ENCODE data around the gene SLC35F3.
"Not testable (repeated sequence)": the region's sequence is repeated elsewhere in the genome, so short reads cannot be mapped to it uniquely, and the experiment has no call there.

Gene SLC35F3

DNA sequence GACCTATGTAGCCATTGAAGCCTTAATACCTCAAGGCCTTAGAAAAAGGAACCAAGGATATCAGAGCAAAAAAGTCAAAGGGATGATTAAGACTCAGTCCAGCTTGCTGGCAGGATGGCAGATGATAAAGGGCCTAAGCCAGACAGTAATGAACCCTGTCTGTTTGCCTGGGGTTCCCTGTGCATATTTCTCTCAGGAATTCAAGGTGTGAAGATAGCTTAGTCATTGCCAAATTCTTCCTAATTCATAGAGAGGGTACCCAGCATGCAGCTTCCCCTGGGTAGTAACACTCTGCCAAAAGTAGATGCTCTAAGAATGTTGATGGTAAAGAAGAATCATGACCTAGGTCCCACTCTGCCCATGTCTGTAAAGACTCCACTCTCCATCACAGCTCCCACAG lies 258.2 kb downstream of the SLC35F3 start:
- no peak for DNase-seq (ENCODE audit: low read depth)
- H3K4me3 ChIP-seq (ENCODE audit: low read depth, low read length): no peak overlapping the region

DNA sequence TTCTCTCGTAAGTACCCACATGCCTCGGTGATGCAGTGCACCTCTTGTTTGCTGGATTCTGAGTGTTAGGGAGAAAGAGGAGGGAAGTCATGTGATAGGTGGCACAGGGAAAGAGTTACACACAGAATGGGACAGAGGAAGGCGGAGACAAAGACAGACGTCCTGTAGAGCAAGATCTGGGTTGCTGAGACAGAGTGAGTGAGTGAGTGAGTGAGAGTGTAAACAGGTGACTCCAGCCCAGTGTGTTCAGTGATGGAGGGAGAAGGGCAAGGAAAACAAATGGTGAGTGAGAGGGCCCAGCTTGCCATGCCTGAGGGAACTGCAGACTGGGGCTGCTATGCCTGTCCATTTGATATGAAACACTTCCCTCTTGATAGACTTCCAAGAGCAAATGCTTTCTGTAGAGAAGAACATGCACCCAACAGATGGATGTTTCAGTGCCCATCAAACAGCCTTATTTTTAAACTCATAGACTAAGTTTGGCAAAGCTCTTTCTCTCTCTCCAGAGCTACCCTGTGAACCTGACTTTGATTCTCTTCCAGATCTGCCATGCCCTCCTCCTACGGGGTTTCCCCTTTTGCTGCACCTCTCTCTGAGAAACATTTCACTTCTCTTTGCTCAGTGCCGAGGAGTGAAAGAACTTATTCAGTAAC lies 258.9 kb downstream of the SLC35F3 start:
- H3K4me3 ChIP-seq (ENCODE audit: low read depth, low read length): no peak overlapping the region
- no peak for DNase-seq (ENCODE audit: low read depth)

DNA sequence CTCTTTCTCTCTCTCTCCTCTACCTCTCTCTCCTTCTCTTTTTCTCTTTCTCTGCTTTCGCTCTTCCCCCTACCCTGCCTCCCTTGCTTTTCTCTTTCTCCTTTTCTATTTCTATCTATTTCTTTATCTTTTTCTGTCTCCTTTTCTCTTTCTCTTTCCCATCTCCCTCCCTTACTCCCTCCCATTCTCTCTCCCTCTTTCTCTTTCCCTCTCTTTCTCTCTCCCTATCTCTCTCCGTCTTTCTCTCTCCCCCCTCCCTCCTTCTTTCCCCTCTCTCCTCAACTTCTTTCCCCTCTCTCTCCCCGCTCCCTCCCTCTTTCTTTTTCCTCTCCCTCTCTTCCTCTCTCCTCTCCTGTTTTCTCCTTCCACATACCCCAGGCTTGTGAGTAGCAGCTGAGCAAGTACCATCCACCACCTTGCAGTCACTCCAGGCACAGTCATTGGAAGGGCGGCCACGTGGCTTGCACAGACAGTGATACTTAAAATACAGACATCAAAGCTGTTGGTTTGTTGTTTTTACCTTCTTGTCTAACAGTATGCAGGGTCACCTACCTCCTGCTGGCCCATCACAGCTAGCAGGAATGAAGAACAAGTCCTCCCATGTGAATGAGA lies 259.7 kb downstream of the SLC35F3 start:
- no peak for DNase-seq (ENCODE audit: low read depth)
- no peak overlapping the region for H3K4me3 ChIP-seq (ENCODE audit: low read depth, low read length)

DNA sequence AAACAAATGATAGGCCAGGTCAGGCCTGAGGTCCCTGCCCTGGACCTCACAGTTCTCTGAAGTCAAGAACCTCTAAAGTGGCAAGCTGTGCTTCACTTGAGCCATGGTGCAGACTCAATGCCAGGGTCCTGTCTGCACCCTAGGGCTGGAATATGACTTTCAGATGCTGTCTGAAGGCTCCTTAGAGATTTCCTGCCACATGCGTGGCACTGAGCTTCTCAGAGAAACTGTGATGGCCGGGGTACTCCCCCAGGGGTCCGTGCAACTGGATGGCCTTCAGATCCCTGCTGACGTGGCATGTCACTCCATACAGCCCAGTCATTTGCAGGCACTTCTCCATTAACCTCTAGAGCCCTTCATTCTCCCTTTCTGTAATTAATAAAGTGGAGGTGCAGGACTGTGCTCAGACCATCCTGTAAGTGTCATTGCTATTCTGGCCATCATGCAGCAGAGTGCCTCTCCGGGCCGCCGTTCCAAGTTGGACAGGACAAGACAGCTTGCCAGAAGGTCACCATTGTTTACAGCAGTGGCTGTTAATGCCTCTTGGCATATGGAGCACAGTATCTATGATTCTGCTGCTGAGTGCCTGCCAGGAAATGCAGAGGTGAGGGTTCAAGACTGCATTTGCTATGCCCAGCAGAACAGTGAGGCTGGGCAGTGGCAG lies 263.7 kb downstream of the SLC35F3 start:
- no peak for DNase-seq (ENCODE audit: low read depth)
- no peak overlapping the region for H3K4me3 ChIP-seq (ENCODE audit: low read depth, low read length)

DNA sequence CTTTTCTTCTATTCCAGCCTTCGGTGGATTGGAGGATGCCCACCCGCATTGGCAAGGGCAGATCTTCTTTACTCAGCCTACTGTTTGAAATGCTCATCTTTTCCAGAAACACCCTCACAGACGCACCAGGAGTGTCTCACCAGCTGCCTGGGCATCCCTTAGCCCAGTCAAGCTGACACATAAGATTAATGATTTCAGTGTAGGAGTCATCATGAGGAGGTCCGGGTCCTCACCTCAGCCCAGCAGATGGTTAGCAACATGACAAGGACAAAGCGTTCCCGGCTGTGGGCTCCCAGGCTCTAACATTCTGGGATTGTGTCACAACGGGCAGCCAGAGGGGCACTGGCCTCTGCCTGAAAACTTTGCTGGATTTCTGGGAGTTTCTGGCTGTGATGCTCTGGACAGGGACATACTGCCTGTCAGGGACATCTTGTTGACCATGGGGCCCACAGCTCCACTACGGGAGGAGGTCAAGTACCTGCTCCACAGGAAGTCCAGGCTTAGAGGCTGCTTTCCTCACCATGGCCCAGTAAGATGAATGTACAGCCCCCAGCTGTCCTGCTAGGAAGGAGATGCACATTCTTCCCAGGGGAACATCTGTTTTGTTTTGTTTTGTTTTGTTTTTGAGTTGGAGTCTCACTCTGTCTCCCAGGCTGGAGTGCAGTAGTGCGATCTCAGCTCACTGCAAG lies 264.8 kb downstream of the SLC35F3 start:
- no peak overlapping the region for H3K4me3 ChIP-seq (ENCODE audit: low read depth, low read length)
- no peak for DNase-seq (ENCODE audit: low read depth)

DNA sequence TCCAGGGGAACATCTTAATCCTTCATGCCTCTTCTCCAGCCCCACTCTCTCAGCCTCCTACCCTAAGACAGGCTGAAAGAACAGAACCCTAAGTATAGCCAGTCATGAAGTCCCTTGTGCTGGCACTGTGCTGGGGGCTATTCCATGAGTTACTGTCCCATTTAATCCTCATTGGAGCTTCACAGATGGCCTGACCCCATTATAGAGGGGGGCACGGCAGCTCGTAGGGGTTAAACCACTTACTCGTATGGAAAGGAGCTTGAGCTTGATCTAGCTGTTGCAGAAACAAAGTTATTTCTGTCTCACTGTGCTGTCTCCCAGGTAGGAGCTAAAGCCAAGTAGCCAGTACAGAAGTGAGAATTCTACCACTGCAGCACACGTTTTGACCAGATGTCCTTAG lies 265.6 kb downstream of the SLC35F3 start:
- no peak overlapping the region for H3K4me3 ChIP-seq (ENCODE audit: low read depth, low read length)
- no peak for DNase-seq (ENCODE audit: low read depth)

DNA sequence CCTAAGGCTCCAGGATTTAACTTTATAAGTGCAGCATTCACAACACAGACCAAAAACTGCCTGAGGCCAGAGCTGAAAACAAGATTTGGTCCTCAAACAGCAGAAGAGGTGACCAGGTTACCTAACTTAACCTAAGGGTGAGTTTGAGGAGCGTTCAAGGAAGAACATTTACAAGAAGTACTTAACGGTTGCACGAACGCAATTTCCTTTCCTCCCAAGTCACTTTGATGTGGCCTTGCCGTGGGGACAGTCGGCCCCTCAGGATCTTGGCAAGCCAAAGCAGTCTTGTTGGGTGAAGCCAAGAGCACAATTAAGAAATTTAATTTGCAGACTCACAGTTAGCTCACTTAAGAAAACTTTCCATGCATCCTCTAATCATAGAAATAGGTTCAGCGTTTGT lies 266.1 kb downstream of the SLC35F3 start:
- DNase-seq (ENCODE audit: low read depth): no peak
- H3K4me3 ChIP-seq (ENCODE audit: low read depth, low read length): no peak overlapping the region

DNA sequence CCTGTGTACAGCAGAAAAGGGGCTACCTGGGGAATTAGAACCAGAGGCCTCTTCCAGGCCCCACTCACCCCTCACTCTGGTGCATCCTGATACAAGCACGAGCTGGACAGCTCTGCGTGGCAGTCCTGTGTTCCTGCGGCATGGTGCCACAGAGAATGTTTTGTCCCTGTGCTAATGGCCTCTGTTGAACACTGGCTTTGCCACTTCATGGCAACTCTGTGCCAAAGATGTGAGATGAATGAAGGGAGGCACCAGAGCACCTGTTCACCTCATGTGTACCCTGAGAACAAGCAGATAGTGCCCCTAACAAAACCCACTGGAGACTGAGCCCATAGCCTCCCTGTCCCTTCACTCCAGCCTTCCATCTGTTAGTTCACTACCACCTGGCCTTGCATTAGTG lies 269.5 kb downstream of the SLC35F3 start:
- no peak for DNase-seq (ENCODE audit: low read depth)
- no peak overlapping the region for H3K4me3 ChIP-seq (ENCODE audit: low read depth, low read length)

DNA sequence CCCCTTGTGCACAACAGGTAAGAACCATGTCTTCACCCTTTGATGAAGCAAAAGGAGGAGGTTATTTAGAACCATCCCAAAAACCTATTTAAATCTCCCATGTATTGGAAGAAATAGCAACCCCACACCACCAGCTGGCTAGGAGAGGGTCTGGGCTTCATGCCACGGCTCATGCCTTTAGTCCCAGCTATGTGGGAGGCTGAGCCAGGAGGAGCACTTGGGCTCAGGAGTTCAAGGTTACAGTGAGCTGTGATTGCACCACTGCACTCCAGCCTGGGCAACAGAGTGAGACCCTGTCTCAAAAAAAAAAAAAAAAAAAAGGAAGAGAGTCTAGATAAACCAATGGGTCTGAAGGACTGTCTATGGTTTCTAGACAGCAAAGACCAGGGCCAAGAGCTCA lies 270.9 kb downstream of the SLC35F3 start:
- H3K4me3 ChIP-seq (ENCODE audit: low read depth, low read length): no peak overlapping the region
- no peak for DNase-seq (ENCODE audit: low read depth)

DNA sequence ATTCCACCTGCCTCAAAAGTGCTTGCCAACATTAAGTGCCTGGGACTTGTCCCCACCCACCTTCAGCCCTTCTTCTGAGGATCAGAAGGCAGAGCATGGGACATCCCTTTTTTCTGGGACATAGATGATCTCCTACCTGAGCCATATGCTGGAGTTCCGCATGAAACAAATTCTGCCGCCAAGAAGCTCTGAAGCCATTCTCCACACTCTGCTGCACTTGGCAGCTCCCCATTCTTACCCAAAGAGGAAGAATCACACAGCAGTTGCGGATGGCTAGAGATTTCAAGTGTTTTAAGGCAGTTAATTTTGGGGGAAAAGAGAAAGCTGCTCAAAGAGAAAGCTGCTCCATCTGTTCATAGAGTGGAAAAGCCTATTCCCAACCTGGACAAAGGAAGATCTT lies 271.5 kb downstream of the SLC35F3 start:
- no peak for DNase-seq (ENCODE audit: low read depth)
- H3K4me3 ChIP-seq (ENCODE audit: low read depth, low read length): no peak overlapping the region

DNA sequence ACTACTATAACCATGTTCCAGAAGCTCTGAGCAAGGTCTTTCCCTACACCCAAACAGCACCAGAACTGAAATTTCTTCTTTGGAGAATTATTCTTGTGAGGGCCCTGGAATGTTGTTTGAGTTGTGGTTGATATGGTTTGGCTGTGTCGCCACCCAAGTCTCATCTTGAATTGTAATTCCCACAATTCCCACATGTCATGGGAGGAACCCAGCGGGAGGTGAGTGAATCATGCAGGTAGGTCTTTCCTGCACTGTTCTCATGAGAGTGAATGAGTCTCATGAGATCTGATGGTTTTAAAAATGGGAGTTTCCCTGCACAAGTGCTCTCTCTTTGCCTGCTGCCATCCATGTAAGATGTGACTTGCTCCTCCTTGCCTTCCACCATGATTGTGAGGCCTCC lies 272.4 kb downstream of the SLC35F3 start:
- H3K4me3 ChIP-seq (ENCODE audit: low read depth, low read length); DNase-seq (ENCODE audit: low read depth): not testable (repeated sequence)

DNA sequence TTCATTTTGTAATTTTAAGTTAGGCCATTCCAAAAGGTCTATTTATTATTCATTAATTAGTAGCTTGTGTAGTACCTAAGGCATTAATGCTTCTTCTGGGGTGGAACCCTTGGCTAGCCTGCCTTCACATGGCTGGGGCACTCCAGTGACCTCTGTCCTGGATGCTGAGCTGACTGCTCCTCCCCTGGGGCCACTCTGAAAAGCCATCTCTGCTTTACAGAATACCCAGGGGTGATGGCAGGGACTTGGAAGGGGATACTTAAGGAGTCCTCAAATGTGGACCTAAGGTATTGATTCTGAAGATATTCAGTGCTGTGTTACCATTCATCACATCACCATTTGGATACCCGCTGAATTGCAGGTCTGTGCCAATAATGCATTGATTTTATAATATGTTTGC lies 281.0 kb downstream of the SLC35F3 start:
- H3K4me3 ChIP-seq (ENCODE audit: low read depth, low read length): no peak overlapping the region
- DNase-seq (ENCODE audit: low read depth): no peak

DNA sequence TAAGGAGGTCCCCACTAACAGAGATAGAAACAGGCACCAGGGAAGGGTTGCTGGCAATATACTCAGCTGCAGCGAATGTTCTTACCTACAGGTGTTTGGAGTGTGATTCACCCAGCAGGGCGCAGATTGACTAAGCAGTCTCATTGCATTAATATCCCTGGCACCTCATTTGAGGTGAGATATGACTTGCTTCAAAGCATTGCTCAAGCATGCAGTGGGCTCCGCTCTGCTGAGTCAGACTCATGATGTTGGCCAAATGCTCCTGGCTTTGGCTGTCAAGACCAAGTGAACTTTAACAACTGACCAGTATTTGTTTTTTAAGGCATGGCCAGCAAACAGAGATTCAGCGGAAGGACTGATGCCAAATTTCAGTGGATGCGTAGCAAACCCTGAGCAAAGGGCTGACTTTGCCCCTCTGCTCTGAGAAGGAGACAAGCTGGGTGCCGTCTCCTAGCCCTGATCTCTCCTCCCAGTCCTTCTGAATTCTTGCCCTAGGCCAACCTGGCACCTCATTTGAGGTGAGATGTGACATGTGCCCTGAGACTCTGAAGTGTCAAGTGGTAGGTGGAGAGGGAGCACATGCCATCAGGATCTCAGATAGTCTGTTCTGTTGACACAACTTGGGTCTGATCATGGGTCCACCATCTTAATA lies 281.7 kb downstream of the SLC35F3 start:
- no peak overlapping the region for H3K4me3 ChIP-seq (ENCODE audit: low read depth, low read length)
- no peak for DNase-seq (ENCODE audit: low read depth)

DNA sequence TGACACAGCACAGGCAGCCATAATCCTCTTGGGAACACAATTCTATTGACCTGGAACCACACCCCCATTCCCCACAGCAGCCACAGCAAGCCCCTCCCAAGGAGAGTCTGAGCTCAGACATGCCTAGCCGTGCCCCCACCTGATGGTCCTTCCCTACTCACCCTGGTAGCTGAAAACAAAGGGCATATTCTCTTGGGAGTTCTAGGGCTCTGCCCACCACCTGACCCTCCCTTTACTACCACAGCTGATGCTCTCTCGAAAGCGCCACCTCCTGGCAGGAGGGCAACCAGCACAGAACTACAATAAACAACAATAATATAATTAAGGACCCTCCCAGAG lies 283.9 kb downstream of the SLC35F3 start:
- DNase-seq (ENCODE audit: low read depth): no peak

DNA sequence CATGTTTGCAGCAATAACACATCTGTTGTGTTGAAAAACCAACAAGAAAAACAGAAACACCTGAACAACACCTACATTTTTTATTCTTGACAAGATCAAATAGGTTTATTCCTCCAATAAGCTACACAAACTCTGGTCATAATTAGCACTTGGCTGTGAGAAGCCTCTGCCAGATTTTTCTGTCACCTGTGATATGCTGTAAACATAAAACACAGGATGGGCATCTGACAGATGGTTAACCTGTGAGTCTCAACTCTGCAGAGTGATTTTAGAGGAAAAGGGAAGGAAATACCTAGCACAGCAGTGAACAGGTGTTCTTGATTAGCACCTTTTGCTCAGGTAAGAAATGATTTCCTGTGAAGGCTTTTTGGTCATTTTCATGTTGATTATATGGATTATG lies 293.4 kb downstream of the SLC35F3 start:
- no peak overlapping the region for H3K4me3 ChIP-seq (ENCODE audit: low read depth, low read length)
- DNase-seq (ENCODE audit: low read depth): no peak

More for the DNA sequence above, 283.9 kb downstream of the SLC35F3 start:
- no peak overlapping the region for H3K4me3 ChIP-seq (ENCODE audit: low read depth, low read length)

DNA sequence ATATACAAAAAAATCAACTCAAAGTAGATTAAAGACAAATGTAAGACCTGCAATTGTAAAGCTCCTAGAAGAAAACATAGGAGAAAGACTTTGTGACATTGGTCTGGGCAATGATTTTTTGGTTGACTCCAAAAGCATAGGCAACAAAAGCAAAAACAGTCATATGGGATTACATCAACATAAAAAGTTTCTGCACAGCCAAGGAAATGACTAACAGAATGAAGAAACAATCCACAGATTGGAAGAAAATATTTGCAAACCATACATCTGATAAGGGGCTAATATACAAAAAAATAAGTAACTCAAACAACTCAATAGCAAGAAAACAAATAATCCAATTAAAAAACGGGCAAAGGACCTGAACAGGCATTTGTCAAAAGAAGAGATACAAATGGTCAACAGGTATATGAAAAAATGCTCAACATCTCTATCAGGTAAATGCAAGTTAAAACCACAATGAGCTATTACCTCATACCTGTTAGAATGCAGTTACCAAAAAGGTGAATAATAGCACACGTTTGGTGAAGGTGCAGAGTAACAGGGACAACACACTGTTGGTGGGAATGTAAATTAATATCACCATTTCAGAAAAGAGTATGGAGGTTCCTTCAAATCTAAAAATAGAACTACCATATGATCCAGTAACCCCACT lies 295.1 kb downstream of the SLC35F3 start:
- DNase-seq (ENCODE audit: low read depth): no peak
- H3K4me3 ChIP-seq (ENCODE audit: low read depth, low read length): no peak overlapping the region

DNA sequence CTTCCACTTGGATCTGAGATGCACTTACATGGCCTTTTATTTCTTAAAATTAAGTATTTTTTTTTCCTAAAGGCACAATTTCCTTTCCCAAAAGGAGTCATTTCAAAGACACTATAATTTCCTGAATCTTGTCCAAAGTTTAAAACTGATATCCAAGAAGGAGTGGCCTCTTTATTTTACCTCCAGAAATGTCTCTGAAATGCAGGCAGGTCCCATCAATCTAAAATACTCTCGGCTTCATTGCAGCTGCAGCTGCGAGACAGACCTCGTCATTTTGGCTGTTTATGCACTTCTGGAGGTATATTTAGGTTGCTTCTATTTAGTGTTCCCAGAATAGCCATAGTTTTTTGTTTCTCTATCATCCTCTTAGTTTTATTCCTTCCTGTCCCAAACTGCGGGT lies 296.1 kb downstream of the SLC35F3 start:
- DNase-seq (ENCODE audit: low read depth): no peak
- no peak overlapping the region for H3K4me3 ChIP-seq (ENCODE audit: low read depth, low read length)

DNA sequence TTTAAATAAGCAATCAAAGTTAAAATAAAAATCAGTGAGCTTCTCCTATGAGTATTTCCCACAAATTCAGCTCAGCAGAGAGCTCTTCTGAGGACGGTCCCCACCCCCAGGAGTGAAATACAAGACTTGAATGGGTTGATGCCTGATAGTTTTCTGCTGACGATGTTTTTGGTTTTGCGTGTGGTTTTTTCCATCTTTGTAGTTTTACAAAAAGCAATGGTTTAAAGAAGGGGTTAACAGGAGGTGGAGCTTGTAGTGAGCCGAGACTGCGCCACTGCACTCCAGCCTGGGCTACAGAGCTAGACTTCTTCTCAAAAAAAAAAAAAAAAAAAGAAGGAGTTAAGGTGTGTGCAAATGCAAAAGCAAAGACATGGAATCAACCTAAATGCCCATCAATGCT lies 297.1 kb downstream of the SLC35F3 start:
- DNase-seq (ENCODE audit: low read depth): no peak
- H3K4me3 ChIP-seq (ENCODE audit: low read depth, low read length): no peak overlapping the region

DNA sequence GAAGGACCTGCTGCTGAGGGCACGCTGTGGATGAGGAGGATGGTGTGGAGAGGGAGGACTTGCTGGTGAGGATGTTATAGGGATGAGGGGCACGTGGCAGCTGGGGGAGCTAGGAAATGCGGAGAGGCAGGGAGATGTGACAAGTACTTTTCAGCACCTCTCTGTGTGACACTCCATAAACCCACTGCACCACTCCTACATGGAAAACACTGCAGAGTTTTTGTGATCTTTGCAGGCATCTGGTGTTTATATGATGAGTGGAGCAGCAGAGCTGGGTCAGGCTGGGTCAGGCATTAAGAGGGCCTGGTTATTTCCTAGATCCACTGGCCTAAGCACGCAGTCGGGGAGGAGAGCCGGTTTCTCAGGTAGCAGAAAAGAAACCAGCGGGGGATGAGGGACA lies 301.5 kb downstream of the SLC35F3 start:
- DNase-seq (ENCODE audit: low read depth): no peak
- H3K4me3 ChIP-seq (ENCODE audit: low read depth, low read length): no peak overlapping the region

All from skeletal muscle cell (primary cell).